Measurements from ENCODE around the gene KRT15. TPM values are rescaled to one million over a fixed set of nuclear protein-coding genes. Genes with fewer than 3 reads are reported as not detected.

Gene KRT15
- total RNA-seq, 4 donors from 2014 or later: 0.80 to 17.6 (median 7.4) TPM

- Histone ChIP-seq H3K36me3 (no peaks in the 10 kb centered on the region), H3K4me1 (no peaks in the 10 kb centered on the region), H3K27me3 (no peaks in the 10 kb centered on the region), H3K27ac (no peak overlapping the region), H3K9me3 (no peaks in the 10 kb centered on the region), H3K4me3 (no peak overlapping the region)
- WGBS, 2 donors (ENCODE audit: low coverage in 1 of 2): 91% methylated on average over 8 of the region's 8 CpGs; no CpG with 5 or more reads in 1 of the 2 donors
- TF ChIP-seq POLR2A (IDR thresholded peaks at IDR 0.05): no peak
- TF ChIP-seq EP300 (IDR thresholded peaks at IDR 0.05; ENCODE audit: low read depth): no peak
- TF ChIP-seq CTCF (IDR thresholded peaks at IDR 0.05): no peak
- no peak for TF ChIP-seq POLR2AphosphoS5 (IDR thresholded peaks at IDR 0.05)
- intact Hi-C loops (cut with DNase I; ENCODE audit: low total_unique reads): no loop called here
- no peak for DNase-seq
- in situ Hi-C loops (cut with MboI; ENCODE audit: low pct_ligation_motif_present in 1 of 4, low pct_unique_long_range_greater_than_20kb in 1 of 4, low sequenced_read_pairs in 3 of 4): no loop called here
These were observed 54.9 kb downstream of the KRT15 start for GRCh38 chr17:41463746-41464145.

Small RNA genes lying within 50 kb of the gene (small RNA-seq; reads per million reads assigned to genes)
- gene RNU2-32P: 0 to 0.28 (median 0.07) reads per million in 4 donors

Other genes with a start within 250 kb of the KRT15 start
- gene KRTAP9-7, start 243.2 kb downstream of the KRT15 start, total RNA-seq: not detected
- not detected for gene KRTAP29-1, start 216.0 kb downstream of the KRT15 start, total RNA-seq
- not detected for gene KRTAP16-1, start 209.6 kb downstream of the KRT15 start, total RNA-seq
- gene KRTAP17-1, start 203.2 kb downstream of the KRT15 start, total RNA-seq: not detected
- not detected for gene KRT33A, start 168.1 kb downstream of the KRT15 start, total RNA-seq
- gene KRT33B, start 149.1 kb downstream of the KRT15 start, total RNA-seq: not detected
- gene KRT34, start 136.6 kb downstream of the KRT15 start, total RNA-seq: not detected
- not detected for gene KRT31, start 121.3 kb downstream of the KRT15 start, total RNA-seq
- not detected for gene KRT37, start 94.3 kb downstream of the KRT15 start, total RNA-seq
- gene KRT38, start 77.9 kb downstream of the KRT15 start, total RNA-seq: not detected
- not detected for gene KRT32, start 51.5 kb downstream of the KRT15 start, total RNA-seq
- not detected for gene KRT35, start 37.7 kb downstream of the KRT15 start, total RNA-seq
- not detected for gene KRT36, start 29.0 kb downstream of the KRT15 start, total RNA-seq
- under 1 TPM in 1 of 4 donors, not detected in 3; 0.27 TPM for gene KRT13, start 13.3 kb downstream of the KRT15 start, total RNA-seq
- gene KRT19, start 9.4 kb upstream of the KRT15 start, total RNA-seq: 1,000 to 10,000 TPM in 3 of 4 donors, 100 to 1,000 TPM in 1; 788 to 3,666 (median 2,734) TPM
- gene KRT9, start 53.2 kb upstream of the KRT15 start, total RNA-seq: not detected
- gene KRT14, start 68.0 kb upstream of the KRT15 start, total RNA-seq: under 1 TPM in 2 of 4 donors, not detected in 2; 0.32 to 0.68 TPM
- under 1 TPM in 1 of 4 donors, not detected in 3; 0.79 TPM for gene KRT16, start 93.9 kb upstream of the KRT15 start, total RNA-seq
- gene KRT17, start 105.7 kb upstream of the KRT15 start, total RNA-seq: 10 to 100 TPM in 1 of 4 donors, not detected in 3; 37.6 TPM
- 100 to 1,000 TPM in 3 of 4 donors, 10 to 100 TPM in 1; 93.3 to 520 (median 241) TPM for gene EIF1, start 170.0 kb upstream of the KRT15 start, total RNA-seq
- gene GAST, start 193.4 kb upstream of the KRT15 start, total RNA-seq: not detected
- under 1 TPM in 2 of 4 donors, not detected in 2; 0.55 to 0.79 TPM for gene HAP1, start 215.8 kb upstream of the KRT15 start, total RNA-seq